Ascending aorta (tissue), 2 donors: ENCODE results near the gene PPP1R14C. TPM values are rescaled to one million over a fixed set of nuclear protein-coding genes. Genes with fewer than 3 reads are reported as not detected.
"Not testable (repeated sequence)": the region's sequence is repeated elsewhere in the genome, so short reads cannot be mapped to it uniquely, and the experiment has no call there.

ENCODE experiments used
- DNase-seq, 2 donors: peaks; one replicate each; pipeline ENCODE4 v3.0.0-alpha.2; 2019; ENCODE audit warnings: low spot score in 2 of 2
- H3K27ac ChIP-seq, 2 donors: fragments of 200-600 bp; sonication (generic); one replicate each; pipeline ENCODE4 v1.5.1; 2016 to 2017; ENCODE audit warnings: mild to moderate bottlenecking in 1 of 2
- H3K27me3 ChIP-seq: fragments of 200-600 bp; sonication (generic); one replicate; pipeline ENCODE4 v1.5.1; 2017
- H3K36me3 ChIP-seq, 2 donors: fragments of 200-600 bp; sonication (generic); one replicate each; pipeline ENCODE4 v1.5.1; 2016
- H3K4me1 ChIP-seq, 2 donors: fragments of 200-600 bp; sonication (generic); one replicate each; pipeline ENCODE4 v1.5.1; 2016 to 2017; ENCODE audit warnings: mild to moderate bottlenecking in 1 of 2
- H3K4me3 ChIP-seq, 2 donors: fragments of 200-600 bp; sonication (generic); one replicate each; pipeline ENCODE4 v1.5.1; 2016 to 2017; ENCODE audit warnings: mild to moderate bottlenecking in 1 of 2
- H3K9me3 ChIP-seq, 2 donors: fragments of 200-600 bp; sonication (generic); one replicate each; pipeline ENCODE4 v1.5.1; 2016
- intact Hi-C: fragments of 100-400 bp; cut with DNase I; formaldehyde crosslinking; loops from one replicate; pipeline ENCODE4 v1.15.1; 2023
- total RNA-seq: library from RNA; depleted of rRNA; stranded (reverse); fragments of >200 nt; gene quantifications from one replicate; pipeline ENCODE4 v1.1.0, GENCODE V29; 2016
- TF ChIP-seq, protein P1 (sequence below), 3 experiments: fragments of 200-600 bp in 2 of 3; fragments of 450-650 bp in 1 of 3; sonication (generic) in 2 of 3; IDR thresholded peaks; one replicate each; pipeline ENCODE4 v1.5.1; 2016 to 2019; ENCODE audit warnings: antibody characterized with exemption in 3 of 3, mild to moderate bottlenecking in 1 of 3, moderate library complexity in 1 of 3

The PPP1R14C gene
- total RNA-seq, 1 donor from 2014 or later, result not detected

DNA sequence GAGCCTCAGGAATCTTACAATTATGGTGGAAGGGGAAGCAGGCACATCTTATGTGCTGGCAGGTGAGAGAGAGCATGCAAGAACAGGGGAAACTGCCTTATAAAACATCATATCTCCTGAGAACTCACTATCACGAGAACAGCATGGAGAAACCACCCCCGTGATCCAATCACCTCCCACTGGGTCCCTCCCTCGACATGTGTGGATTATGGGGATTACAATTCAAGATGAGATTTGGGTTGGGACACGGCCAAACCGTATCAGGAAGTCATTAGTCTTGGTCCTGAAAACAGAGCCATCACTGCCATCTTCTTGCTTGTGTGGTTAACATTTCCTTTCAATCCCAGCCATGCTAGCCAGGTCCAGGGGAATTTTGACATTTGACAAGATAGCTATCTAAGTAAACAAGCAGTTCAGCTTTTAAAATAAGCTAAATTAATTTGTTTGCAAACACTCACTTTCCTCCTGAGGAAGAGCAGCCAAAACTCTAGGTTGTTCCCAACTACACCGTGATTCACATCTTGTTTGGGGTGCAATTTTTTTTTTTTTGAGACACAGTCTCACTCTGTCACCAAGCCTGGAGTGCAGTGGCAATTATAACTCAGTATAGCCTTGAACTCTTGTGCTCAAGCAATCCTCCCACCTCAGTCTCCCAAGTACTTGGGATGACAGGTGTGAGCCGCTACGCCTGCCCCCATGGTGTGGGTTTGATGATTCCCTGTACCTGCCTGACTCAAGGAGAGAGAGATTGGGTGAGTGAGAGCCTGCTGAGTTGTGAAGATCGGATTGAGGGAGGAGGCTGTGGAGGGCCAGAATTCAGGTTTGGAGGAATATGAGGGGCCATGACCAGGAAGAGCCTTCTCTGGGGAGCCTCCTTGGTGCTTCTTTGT, 13.0 kb upstream of the PPP1R14C start:
- DNase-seq, result no peak
- Histone ChIP-seq H3K4me3 (no peak overlapping the region), H3K4me1 (no peaks in the 10 kb centered on the region), H3K27ac (no peak overlapping the region), H3K9me3 (no peaks in the 10 kb centered on the region), H3K36me3 (no peaks in the 10 kb centered on the region), H3K27me3 (no peaks in the 10 kb centered on the region)
- intact Hi-C loops, result no loop called here
- TF ChIP-seq, protein P1, sequence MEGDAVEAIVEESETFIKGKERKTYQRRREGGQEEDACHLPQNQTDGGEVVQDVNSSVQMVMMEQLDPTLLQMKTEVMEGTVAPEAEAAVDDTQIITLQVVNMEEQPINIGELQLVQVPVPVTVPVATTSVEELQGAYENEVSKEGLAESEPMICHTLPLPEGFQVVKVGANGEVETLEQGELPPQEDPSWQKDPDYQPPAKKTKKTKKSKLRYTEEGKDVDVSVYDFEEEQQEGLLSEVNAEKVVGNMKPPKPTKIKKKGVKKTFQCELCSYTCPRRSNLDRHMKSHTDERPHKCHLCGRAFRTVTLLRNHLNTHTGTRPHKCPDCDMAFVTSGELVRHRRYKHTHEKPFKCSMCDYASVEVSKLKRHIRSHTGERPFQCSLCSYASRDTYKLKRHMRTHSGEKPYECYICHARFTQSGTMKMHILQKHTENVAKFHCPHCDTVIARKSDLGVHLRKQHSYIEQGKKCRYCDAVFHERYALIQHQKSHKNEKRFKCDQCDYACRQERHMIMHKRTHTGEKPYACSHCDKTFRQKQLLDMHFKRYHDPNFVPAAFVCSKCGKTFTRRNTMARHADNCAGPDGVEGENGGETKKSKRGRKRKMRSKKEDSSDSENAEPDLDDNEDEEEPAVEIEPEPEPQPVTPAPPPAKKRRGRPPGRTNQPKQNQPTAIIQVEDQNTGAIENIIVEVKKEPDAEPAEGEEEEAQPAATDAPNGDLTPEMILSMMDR (IDR thresholded peaks at IDR 0.05), result no peak

DNA sequence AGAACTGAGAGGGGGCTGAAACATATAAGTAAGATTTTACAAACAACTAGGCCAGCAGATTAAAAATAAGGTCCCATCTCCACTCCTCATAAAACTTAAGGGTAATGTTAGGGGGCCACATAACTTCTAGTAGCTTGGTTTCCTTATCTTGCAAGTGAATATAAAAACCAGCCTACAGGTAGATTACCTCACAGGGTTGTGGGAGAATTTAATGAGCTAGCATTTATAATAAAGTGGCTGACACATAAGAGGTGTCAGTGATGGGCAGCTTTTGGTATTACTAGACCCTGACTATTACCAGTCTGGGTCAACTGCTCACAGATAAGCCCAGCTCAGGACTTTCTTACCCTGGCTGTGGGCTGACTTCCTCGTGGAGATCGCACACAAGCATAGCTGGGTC, 9.2 kb upstream of the PPP1R14C start:
- no peak for DNase-seq
- H3K4me3 ChIP-seq, result no peak overlapping the region
- no peaks in the 10 kb centered on the region for H3K9me3 ChIP-seq
- no peaks in the 10 kb centered on the region for H3K27me3 ChIP-seq
- no peaks in the 10 kb centered on the region for H3K36me3 ChIP-seq
- H3K27ac ChIP-seq, result no peak overlapping the region
- intact Hi-C loops, result no loop called here
- TF ChIP-seq, protein P1 (IDR thresholded peaks at IDR 0.05), result no peak
- H3K4me1 ChIP-seq, result no peaks in the 10 kb centered on the region

DNA sequence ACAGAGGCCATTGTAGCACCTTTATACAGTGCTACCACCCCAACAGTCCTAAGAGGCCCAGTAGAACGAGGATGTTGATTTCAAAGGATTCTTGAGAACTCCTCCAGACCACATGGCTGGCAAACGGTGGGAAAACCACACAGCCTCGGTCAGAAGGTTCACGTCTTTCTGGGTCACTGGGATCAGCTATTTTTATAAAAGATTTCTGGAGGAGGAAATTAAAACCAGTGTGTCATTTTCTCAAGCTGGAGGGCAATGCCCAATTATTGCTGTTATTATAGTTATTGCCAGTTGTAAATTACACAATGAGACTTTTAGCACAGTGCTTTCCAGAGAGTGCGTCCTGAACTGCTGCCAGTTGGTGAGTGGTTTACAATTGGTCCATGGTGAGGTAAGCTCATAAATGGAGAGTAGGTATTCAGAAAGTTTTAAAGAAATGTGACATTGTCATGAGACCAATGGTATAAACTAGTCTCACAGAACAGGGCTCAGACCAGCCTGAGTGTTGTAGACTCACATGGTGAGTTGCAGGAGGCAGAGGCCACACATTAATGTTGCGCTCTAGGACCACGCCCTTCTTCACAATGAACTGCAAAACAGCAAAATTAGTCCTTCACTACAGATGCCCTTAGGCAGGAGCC, 8.4 kb upstream of the PPP1R14C start:
- no peaks in the 10 kb centered on the region for H3K27me3 ChIP-seq
- intact Hi-C loops, result no loop called here
- no peak overlapping the region for H3K27ac ChIP-seq
- H3K4me3 ChIP-seq, result no peak overlapping the region
- H3K9me3 ChIP-seq, result no peaks in the 10 kb centered on the region
- H3K4me1 ChIP-seq, result no peaks in the 10 kb centered on the region
- no peak for DNase-seq
- no peaks in the 10 kb centered on the region for H3K36me3 ChIP-seq
- TF ChIP-seq, protein P1 (IDR thresholded peaks at IDR 0.05), result no peak

DNA sequence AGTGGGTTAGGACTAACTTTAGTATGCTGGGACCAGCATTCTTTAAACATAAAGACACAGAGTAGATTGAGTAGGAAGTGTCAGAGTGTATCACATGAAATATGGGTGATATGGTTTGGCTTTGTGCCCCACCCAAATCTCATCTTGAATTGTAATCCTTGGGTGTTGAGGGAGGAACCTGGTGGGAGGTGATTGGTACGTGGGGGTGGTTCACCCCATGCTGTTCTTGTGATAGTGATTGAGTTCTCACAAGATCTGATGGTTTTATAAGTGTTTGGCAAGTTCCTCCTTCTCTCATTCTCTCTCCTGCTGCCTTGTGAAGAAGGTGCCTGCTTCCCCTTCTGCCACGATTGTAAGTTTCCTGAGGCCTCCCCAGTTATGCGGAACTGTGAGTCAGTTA, 5.1 kb upstream of the PPP1R14C start:
- DNase-seq, H3K27me3 ChIP-seq, intact Hi-C loops, H3K4me3 ChIP-seq, H3K36me3 ChIP-seq, H3K4me1 ChIP-seq, H3K27ac ChIP-seq, H3K9me3 ChIP-seq: not testable (repeated sequence)

DNA sequence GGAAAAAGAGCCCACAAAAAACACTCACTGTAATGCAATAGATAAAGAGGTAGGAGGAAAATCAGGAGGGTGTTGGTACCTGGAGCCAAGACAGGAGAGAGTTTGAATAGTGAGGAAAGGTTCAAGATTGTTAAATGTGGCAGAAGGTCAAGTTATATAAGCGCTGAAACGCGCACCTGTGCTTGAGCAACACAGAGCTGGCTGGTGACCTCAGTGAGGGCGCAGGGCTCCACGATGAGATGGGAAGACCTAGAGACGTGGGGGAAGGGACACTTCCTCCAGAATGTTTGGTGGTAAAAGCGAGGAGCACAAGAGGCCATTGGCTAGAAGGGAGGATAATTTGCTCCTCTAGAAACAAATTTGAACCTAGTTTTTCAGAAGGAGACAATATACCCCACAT, 4.2 kb upstream of the PPP1R14C start:
- H3K36me3 ChIP-seq, result no peaks in the 10 kb centered on the region
- TF ChIP-seq, protein P1 (IDR thresholded peaks at IDR 0.05), result no peak
- no peak overlapping the region for H3K27ac ChIP-seq
- peaks cover 10 to 12% of the 10 kb centered on the region in 2 donors for H3K4me1 ChIP-seq
- no peaks in the 10 kb centered on the region for H3K9me3 ChIP-seq
- no peak for DNase-seq
- intact Hi-C loops, result no loop called here
- peaks cover 4% of the 10 kb centered on the region for H3K27me3 ChIP-seq
- no peak overlapping the region for H3K4me3 ChIP-seq

DNA sequence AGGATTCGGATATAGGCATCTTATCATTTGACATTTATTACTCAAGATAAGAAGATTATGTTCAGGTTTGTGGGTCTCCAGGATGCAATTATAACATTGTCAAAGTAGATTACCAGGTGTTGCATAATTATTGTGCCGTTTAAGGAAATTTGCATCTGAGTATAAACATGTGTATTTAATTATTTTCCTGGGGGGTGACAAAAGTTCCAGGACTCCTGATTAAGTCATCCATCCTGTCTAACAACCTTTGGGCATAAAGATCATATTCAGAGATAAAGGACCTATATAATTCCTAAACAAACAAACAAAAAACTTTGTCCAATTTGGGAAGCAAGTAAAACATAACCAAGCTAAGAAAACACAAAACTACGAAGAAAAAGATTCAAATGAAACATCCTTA, 3.3 kb upstream of the PPP1R14C start:
- TF ChIP-seq, protein P1 (IDR thresholded peaks at IDR 0.05), result no peak
- Histone ChIP-seq H3K27ac (no peak overlapping the region), H3K4me1 (peaks cover 10 to 16% of the 10 kb centered on the region in 2 donors), H3K4me3 (no peak overlapping the region), H3K27me3 (peaks cover 5% of the 10 kb centered on the region), H3K36me3 (no peaks in the 10 kb centered on the region), H3K9me3 (no peaks in the 10 kb centered on the region)
- no peak for DNase-seq
- intact Hi-C loops, result no loop called here
